HepG2 (cell line): Measurements from ENCODE around the gene CD164L2. TPM values are rescaled to one million over a fixed set of nuclear protein-coding genes. Genes with fewer than 3 reads are reported as not detected.

Source experiments
- CEBPZ ChIP-seq: IDR thresholded peaks from 2 replicates; pipeline ENCODE4 v1.6.1; 2012; ENCODE audit warnings: low read length, improper control_type of control experiment
- CENPBD1 ChIP-seq: sonication (generic); formaldehyde crosslinking; IDR thresholded peaks from 2 replicates; pipeline ENCODE4 v1.8.0; 2022; ENCODE audit warnings: missing genetic modification reagents, low read depth, mild to moderate bottlenecking, borderline replicate concordance
- CERS6 ChIP-seq: sonication (generic); formaldehyde crosslinking; IDR thresholded peaks from 2 replicates; pipeline ENCODE4 v1.5.0; 2020; ENCODE audit warnings: missing genetic modification reagents
- DMAP1 ChIP-seq: IDR thresholded peaks from 2 replicates; pipeline ENCODE4 v1.6.1; 2016
- DPF2 ChIP-seq: sonication (generic); formaldehyde crosslinking; IDR thresholded peaks from 2 replicates; pipeline ENCODE4 v1.4.0; 2020; ENCODE audit warnings: mild to moderate bottlenecking, low read depth, missing genetic modification reagents, borderline replicate concordance
- ESRRA ChIP-seq: sonication (generic); formaldehyde crosslinking; IDR thresholded peaks from 2 replicates; pipeline ENCODE4 v1.5.1; 2020; ENCODE audit warnings: mild to moderate bottlenecking, low read depth, missing genetic modification reagents
- HMG20A ChIP-seq: IDR thresholded peaks from 2 replicates; pipeline ENCODE4 v1.6.1; 2016; ENCODE audit warnings: borderline replicate concordance
- HNF1B ChIP-seq: sonication (generic); formaldehyde crosslinking; IDR thresholded peaks from 2 replicates; pipeline ENCODE4 v1.5.1; 2020; ENCODE audit warnings: mild to moderate bottlenecking, moderate library complexity, missing genetic modification reagents
- RNF219 ChIP-seq: sonication (generic); formaldehyde crosslinking; IDR thresholded peaks from 2 replicates; pipeline ENCODE4 v1.5.0; 2020; ENCODE audit warnings: mild to moderate bottlenecking, missing genetic modification reagents
- SOX5 ChIP-seq: IDR thresholded peaks from 2 replicates; pipeline ENCODE4 v1.6.1; 2016; ENCODE audit warnings: borderline replicate concordance
- XRCC5 ChIP-seq: fragments of 200-400 bp; formaldehyde crosslinking; optimal IDR thresholded peaks from 2 replicates; pipeline ENCODE3; 2017; ENCODE audit warnings: mild to moderate bottlenecking, low read length
- ZHX1 ChIP-seq: sonication (generic); formaldehyde crosslinking; IDR thresholded peaks from 2 replicates; pipeline ENCODE4 v1.8.1; 2022; ENCODE audit warnings: low read depth, mild to moderate bottlenecking, missing genetic modification reagents
- ZKSCAN1 ChIP-seq: fragments of 150-350 bp; IDR thresholded peaks from 2 replicates; pipeline ENCODE4 v1.6.1; 2014; ENCODE audit warnings: low read length
- ZNF691 ChIP-seq: sonication (generic); formaldehyde crosslinking; IDR thresholded peaks from 2 replicates; pipeline ENCODE4 v1.4.0; 2020; ENCODE audit warnings: missing genetic modification reagents, low read depth, mild to moderate bottlenecking, borderline replicate concordance
- ZNF761 ChIP-seq: sonication (generic); formaldehyde crosslinking; conservative IDR thresholded peaks from 2 replicates; pipeline ENCODE4 v1.4.0; 2020; ENCODE audit warnings: mild to moderate bottlenecking, missing genetic modification reagents
- ZNF782 ChIP-seq: sonication (generic); formaldehyde crosslinking; IDR thresholded peaks from 2 replicates; pipeline ENCODE4 v1.4.0; 2020; ENCODE audit warnings: missing genetic modification reagents, mild to moderate bottlenecking, borderline replicate concordance
- polyA plus RNA-seq, 8 experiments: library from polyadenylated mRNA; depleted of rRNA in 3 of 8; stranded (reverse) in 7 of 8; unstranded in 1 of 8; fragments of >200 nt; fragmentation: Illumina TruSeq in 4 of 8; extraction: Trizol in 4 of 8; gene quantifications; 2 replicates each; pipeline versions ENCODE4 v1.2.1 to v1.2.3, GENCODE V29; 2011 to 2016; ENCODE audit warnings: low read depth in 4 of 8, missing spikeins in 1 of 8, mixed read lengths in 1 of 8; ENCODE audit not compliant: insufficient read depth in 1 of 8
- total RNA-seq, 5 experiments: library from RNA; depleted of rRNA; stranded (reverse); fragments of >200 nt; fragmentation: Illumina TruSeq; extraction: Trizol; gene quantifications; 2 replicates each; pipeline ENCODE4 v1.2.3, GENCODE V29; 2016; ENCODE audit warnings: low read depth in 1 of 5

CD164L2 gene
- total and polyA plus RNA-seq, 2 of the 13 experiments (the other 11 are each of a cell fraction or from before 2014, with no cell fraction given): not detected

- TF ChIP-seq CEBPZ: no peak
- TF ChIP-seq DPF2 (CRISPR knock-in tag): no peak
- no peak for TF ChIP-seq ZNF691 (CRISPR knock-in tag)
- no peak for TF ChIP-seq CERS6 (CRISPR knock-in tag)
- no peak for TF ChIP-seq CENPBD1 (CRISPR knock-in tag)
- TF ChIP-seq ZHX1 (CRISPR knock-in tag): no peak
- TF ChIP-seq DMAP1 (CRISPR knock-in tag): peak; percentile 43; the same call in 1 of the 2 replicates
- peak; percentile 71; the same call in 1 of the 2 replicates for TF ChIP-seq ESRRA (CRISPR knock-in tag)
- peak; percentile 75 for TF ChIP-seq XRCC5
- TF ChIP-seq HNF1B (CRISPR knock-in tag): peak; percentile 33; the same call in 1 of the 2 replicates
- TF ChIP-seq HMG20A (CRISPR knock-in tag): no peak
- no peak for TF ChIP-seq ZKSCAN1
- TF ChIP-seq SOX5 (CRISPR knock-in tag): peak; percentile 10; the same call in 1 of the 2 replicates
- TF ChIP-seq ZNF782 (CRISPR knock-in tag): no peak
- no peak for TF ChIP-seq ZNF761 (CRISPR knock-in tag)
- no peak for TF ChIP-seq RNF219 (CRISPR knock-in tag)
These were observed 9.1 kb upstream of the CD164L2 start, which contains the start of gene GPR3 (continued) for GRCh38 chr1:27392096-27392777.
